Activated CD8-positive, alpha-beta T cell treated with anti-CD3 and anti-CD28 coated beads for 36 hours (primary cell): ENCODE results near the gene ISM1. TPM values are rescaled to one million over a fixed set of nuclear protein-coding genes. Genes with fewer than 3 reads are reported as not detected.

ENCODE experiments used
- ATAC-seq: fragments of 200-7000 bp; cut with Tn5 transposase; one replicate; pipeline ENCODE4 v1.10.0; 2021; ENCODE audit warnings: mild to moderate bottlenecking, moderate library complexity
- CTCF ChIA-PET: fragments of 350-600 bp; sonication (Branson Sonifier 250); formaldehyde crosslinking; loops from one replicate; lab custom pipeline; 2021; ENCODE audit warnings: antibody characterized with exemption; lab: Charles Lee
- POLR2A ChIA-PET: fragments of 350-600 bp; sonication (Branson Sonifier 250); formaldehyde crosslinking; loops from one replicate; lab custom pipeline; 2021; ENCODE audit warnings: antibody characterized with exemption; lab: Charles Lee
- DNase-seq: peaks from one replicate; pipeline ENCODE4 v3.0.0-alpha.2; 2020
- H3K27ac Mint-ChIP-seq: one replicate; pipeline ENCODE4 v1.8.0; 2021; ENCODE audit warnings: mild to moderate bottlenecking, mixed read lengths
- H3K27me3 Mint-ChIP-seq: one replicate; pipeline ENCODE4 v1.8.0; 2021; ENCODE audit warnings: mixed read lengths
- H3K36me3 Mint-ChIP-seq: one replicate; pipeline ENCODE4 v1.8.0; 2021; ENCODE audit warnings: low read depth, mixed read lengths
- H3K4me1 Mint-ChIP-seq: one replicate; pipeline ENCODE4 v1.8.0; 2021; ENCODE audit warnings: low read depth, mixed read lengths
- H3K4me3 Mint-ChIP-seq: one replicate; pipeline ENCODE4 v1.8.0; 2021; ENCODE audit warnings: mild to moderate bottlenecking, moderate library complexity, mixed read lengths
- H3K9me3 Mint-ChIP-seq: one replicate; pipeline ENCODE4 v1.8.0; 2021; ENCODE audit warnings: mixed read lengths
- intact Hi-C: fragments of 100-400 bp; cut with micrococcal nuclease; formaldehyde crosslinking; loops from one replicate; pipeline ENCODE4 v1.10.0; 2022
- total RNA-seq, 2 experiments: library from RNA; stranded (reverse); gene quantifications; one replicate each; pipeline ENCODE4 v1.2.3, GENCODE V29; 2021
- TF ChIP-seq, protein P1 (sequence below): fragments of 200-600 bp; IDR thresholded peaks from one replicate; pipeline ENCODE4 v1.8.0; 2022; ENCODE audit warnings: antibody characterized with exemption, mild to moderate bottlenecking

ISM1 gene
- total RNA-seq, 2 experiments from 2014 or later = 0.77 to 1.4 TPM

DNA sequence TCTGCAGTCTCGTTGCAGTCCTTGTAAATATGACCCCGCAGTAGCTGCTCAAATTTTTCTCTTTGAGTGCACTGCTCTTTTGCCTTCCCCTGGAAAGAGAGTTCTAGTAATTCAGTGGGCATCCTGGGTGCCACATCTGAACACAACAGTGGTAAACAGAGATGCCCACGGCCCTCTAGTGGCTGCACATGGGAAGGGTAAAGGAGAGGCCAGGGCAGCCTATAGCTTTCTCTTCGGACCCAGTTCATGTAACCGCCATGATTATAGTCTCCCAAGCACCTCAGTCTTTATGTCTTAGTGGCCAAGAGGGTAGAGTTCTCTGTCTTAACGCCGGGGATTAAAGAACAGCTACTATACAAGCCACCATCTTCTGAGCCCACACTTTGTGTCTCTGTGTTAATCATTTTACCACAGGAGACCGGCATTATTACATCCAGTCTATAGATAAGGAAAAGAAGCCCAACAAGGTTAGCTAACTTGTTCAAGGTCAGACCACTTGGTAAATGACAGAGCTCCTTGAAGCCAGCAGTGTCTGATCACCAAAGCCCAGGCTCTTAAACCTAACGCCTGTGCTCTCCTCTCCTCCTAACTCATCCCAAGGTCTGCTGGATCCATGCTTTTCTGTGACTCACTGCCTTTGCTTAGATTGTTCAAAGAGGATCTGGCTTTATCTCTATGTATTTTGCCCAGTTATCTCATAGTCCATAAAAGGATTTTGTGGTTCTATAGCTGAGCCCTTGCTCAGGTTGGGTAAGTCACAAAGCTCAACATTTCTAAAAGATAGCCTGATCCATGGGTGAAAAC is 81.8 kb downstream of the ISM1 start:
- peak; percentile 90 for ATAC-seq
- peaks cover 1% of the 10 kb centered on the region for H3K9me3 Mint-ChIP-seq
- CTCF ChIA-PET = interaction anchor here (0.6 to 3.0 kb wide), 34 partner anchors 8 to 378 kb away, joined by 3 to 53 read pairs (median 4); no protein-coding TSS in a partner anchor

DNA sequence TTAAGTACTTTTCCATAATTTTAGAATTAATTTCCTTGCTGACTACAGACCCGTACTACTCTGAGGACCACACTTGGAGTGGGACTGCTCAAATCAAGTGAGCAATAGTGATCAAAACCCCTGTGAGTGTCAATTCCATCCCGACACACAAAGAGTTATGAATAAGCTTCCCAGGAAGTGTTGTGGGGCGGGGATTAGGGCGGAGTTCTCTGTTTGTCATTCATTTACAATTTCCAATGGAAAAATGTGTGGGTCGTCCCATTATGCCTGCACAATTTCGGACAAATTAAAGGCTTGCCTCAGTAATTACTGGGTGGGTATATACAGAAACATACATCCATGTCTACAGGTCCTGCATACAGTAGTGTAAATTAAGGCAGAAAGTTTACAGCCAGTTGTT is 84.2 kb downstream of the ISM1 start:
- TF ChIP-seq, protein P1, sequence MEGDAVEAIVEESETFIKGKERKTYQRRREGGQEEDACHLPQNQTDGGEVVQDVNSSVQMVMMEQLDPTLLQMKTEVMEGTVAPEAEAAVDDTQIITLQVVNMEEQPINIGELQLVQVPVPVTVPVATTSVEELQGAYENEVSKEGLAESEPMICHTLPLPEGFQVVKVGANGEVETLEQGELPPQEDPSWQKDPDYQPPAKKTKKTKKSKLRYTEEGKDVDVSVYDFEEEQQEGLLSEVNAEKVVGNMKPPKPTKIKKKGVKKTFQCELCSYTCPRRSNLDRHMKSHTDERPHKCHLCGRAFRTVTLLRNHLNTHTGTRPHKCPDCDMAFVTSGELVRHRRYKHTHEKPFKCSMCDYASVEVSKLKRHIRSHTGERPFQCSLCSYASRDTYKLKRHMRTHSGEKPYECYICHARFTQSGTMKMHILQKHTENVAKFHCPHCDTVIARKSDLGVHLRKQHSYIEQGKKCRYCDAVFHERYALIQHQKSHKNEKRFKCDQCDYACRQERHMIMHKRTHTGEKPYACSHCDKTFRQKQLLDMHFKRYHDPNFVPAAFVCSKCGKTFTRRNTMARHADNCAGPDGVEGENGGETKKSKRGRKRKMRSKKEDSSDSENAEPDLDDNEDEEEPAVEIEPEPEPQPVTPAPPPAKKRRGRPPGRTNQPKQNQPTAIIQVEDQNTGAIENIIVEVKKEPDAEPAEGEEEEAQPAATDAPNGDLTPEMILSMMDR = no peak
- Mint-ChIP-seq H3K9me3 (peaks cover 2% of the 10 kb centered on the region), H3K27me3 (peaks cover 5% of the 10 kb centered on the region), H3K4me3 (no peak overlapping the region), H3K36me3 (no peaks in the 10 kb centered on the region), H3K27ac (no peak overlapping the region), H3K4me1 (no peaks in the 10 kb centered on the region)
- ChIA-PET CTCF (interaction anchor here (1.1 kb wide), 1 partner anchor 242 kb away, joined by 3 read pairs; no protein-coding TSS in a partner anchor), POLR2A (no interaction called here)
- intact Hi-C loops = loop anchor here (10.0 kb wide), 1 partner anchor 80 kb away; the partner anchor contains the start of gene ISM1
- DNase-seq = no peak
- ATAC-seq = no peak

More for the DNA sequence above, 81.8 kb downstream of the ISM1 start:
- Mint-ChIP-seq H3K4me1 (no peaks in the 10 kb centered on the region), H3K4me3 (no peak overlapping the region), H3K27ac (no peak overlapping the region), H3K36me3 (no peaks in the 10 kb centered on the region), H3K27me3 (peaks cover 4% of the 10 kb centered on the region)
- DNase-seq = peak; percentile 69
- POLR2A ChIA-PET = no interaction called here
- intact Hi-C loops = loop anchor here (2.0 to 10.0 kb wide), 2 partner anchors 78 to 184 kb away; partner anchors contain the start of gene ISM1
- TF ChIP-seq, protein P1 = peak; percentile 64

DNA sequence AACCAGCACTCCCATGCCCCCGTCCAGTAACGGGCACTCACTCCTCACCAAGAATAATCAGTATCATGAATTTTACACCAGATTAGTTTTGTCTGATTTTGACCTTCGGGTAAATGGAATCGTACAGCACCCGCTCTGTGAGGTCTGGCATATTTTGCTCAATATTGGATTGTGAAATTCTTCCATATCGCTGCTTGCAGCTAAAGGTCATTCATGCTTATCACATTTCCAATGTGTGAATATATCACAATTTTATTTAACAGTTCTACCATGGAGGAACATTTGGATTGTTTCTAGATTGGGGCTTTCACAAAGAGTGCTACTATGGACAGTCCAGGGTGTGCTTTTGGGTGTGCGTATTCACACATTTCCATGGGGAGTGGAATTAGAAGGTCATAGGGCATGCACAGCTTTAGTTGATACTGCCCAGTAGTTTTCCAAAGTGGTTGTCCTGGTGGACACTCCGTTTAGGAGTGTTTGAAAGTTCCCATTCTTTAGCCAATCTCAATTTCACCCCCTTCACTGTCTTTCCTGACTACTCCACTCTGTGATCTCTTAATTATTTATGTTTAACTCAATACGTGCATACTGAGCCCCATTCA is 86.6 kb downstream of the ISM1 start:
- no peaks in the 10 kb centered on the region for H3K36me3 Mint-ChIP-seq
- intact Hi-C loops = loop anchor here (10.0 kb wide), 1 partner anchor 83 kb away; the partner anchor contains the start of gene ISM1
- H3K27me3 Mint-ChIP-seq = peaks cover 9% of the 10 kb centered on the region
- no peak overlapping the region for H3K4me3 Mint-ChIP-seq
- H3K4me1 Mint-ChIP-seq = peaks cover 6% of the 10 kb centered on the region
- ChIA-PET CTCF (no interaction called here), POLR2A (no interaction called here)
- no peak for DNase-seq
- no peak overlapping the region for H3K27ac Mint-ChIP-seq
- ATAC-seq = no peak
- H3K9me3 Mint-ChIP-seq = peaks cover 4% of the 10 kb centered on the region
- TF ChIP-seq, protein P1 = no peak

DNA sequence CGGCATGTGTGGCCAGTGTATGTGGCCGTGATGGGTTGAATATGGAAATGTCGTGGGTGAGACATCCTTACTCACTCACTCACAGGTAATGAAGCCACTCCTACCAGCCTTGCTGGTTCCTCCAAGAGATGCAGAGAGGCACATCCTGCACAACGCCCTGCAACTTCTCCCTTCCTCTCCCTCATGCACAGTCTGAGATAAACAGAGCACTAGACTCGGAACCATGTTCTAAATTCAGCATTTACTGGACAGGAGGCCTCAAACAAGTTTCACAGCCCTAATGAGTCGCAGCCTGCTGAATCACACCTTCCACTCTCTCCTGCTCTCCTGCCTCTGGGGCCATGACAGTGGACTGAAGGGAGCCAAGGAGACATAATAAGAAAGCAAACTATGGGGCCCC is 91.2 kb downstream of the ISM1 start:
- intact Hi-C loops = no loop called here
- POLR2A ChIA-PET = no interaction called here

More for the DNA sequence above, 91.2 kb downstream of the ISM1 start:
- Mint-ChIP-seq H3K36me3 (no peaks in the 10 kb centered on the region), H3K27me3 (peaks cover 6% of the 10 kb centered on the region), H3K9me3 (peaks cover 10% of the 10 kb centered on the region), H3K27ac (no peak overlapping the region), H3K4me3 (no peak overlapping the region), H3K4me1 (peaks cover 6% of the 10 kb centered on the region)
- TF ChIP-seq, protein P1 = no peak
- CTCF ChIA-PET = interaction anchor here (1.2 kb wide), 1 partner anchor 10 kb away, joined by 4 read pairs; no protein-coding TSS in a partner anchor
- ATAC-seq = peak; percentile 92
- peak; percentile 48 for DNase-seq
